ENCODE results near the gene NRG3.

NRG3 gene

DNA sequence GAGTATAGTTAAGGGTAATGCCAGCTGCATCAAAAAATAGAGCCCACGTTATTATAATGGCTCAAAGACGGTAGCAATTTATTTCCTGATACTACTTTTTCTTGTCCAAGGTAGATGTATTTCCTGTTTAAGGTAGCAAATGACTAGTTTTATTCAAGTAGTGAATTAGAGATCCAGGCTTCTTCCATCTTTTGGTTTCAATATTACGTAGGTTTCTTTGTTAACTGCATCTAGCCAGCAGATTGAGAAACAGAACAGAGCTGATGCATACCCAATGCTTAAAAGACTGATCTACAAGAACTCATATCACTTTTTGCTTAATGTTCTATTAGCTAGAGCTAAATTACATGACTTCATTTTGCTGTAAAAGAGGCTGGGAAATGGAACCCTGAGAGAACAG, 992.1 kb downstream of the NRG3 start:
- no peak for DNase-seq

DNA sequence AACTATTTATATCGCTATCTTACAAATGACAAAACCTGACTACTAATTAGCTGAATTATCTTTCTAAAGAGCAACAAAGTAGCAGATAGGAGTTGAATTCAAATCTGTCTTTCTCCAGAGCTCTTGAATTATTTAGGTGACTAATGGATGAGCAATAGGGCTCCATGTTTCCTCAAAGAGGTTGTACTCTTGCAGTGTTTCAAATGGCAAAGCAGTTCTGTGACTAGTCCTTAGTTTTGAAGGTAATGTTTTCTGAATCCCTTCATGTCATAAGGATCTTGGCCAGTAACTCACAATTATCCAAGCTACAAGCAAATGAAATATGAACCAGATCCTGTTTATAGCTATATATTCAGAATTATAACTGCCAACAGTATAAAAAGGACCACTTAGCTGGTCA, 999.7 kb downstream of the NRG3 start:
- no peak for DNase-seq

- no peak for DNase-seq
These were observed 1005.8 kb downstream of the NRG3 start for GRCh38 chr10:82880776-82881290.

DNA sequence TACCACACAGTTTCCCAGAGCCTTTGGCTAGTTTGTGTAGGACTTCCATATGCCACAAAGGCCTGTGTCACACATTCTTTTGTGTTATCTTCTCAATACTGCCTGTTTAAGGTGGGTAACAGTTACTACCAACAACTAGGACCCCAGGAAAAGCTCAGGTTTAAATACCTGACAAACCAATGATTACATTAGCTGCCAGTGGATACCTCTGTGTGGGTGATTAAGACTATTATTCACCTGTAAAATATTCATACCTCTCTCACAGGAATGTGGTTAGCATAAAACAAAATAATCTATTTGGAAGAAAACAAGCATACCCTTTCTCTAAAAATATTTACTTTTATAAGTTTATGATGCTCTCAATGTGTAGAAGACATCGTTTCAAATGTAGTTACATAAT, 1007.7 kb downstream of the NRG3 start:
- no peak for DNase-seq

GRCh38 chr10:82883603-82884002, 1008.6 kb downstream of the NRG3 start:
- no peak for DNase-seq

DNA sequence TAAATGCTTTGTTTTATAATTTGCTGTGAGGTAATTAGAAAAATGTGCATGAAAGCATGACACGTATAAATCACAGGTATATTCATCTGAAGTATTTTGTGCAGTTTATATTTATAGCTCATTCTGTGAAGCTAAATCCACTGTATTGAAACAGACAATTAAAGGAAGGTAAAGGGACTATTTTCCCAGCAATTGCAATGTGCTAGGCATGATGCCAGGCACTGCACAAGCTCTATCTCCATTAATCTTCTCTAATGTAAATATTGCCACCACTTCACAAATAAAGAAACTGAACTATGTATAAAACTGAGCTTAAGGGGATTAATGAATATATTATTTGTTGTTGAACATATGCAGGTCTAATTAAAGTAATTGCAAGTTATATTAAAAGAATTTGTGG, 1012.5 kb downstream of the NRG3 start:
- DNase-seq, result no peak

DNA sequence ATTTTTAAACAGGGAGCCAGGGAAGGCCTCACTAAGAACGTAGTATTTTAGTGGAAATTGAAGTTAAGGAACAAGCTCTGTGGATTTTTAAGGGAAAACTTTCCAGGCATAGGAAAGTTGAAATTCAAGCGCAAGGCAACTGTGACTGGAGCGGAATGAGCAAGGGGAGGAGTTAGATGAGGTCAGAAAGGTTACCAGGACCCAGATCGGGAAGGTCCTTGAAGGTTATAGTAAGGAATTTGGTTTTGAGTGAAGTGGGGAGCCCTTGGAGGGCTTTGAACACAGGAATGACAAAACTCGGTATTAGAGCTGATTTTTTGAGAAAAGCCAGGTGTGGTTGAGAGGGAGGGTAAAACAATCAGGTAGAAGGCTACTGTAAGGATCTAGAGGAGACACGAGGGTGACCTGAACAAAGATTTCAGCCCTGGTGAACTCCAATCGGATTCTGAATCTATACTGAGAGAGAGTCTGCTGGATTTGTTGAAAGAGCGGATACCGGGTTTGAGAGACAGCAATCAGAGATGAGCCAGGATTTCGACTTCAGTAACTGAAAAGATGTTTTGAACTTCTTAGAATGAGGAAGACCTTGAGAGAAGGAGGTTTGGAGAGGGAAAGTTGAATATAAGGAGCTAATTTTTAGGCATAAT, 1013.9 kb downstream of the NRG3 start:
- DNase-seq, result no peak

DNA sequence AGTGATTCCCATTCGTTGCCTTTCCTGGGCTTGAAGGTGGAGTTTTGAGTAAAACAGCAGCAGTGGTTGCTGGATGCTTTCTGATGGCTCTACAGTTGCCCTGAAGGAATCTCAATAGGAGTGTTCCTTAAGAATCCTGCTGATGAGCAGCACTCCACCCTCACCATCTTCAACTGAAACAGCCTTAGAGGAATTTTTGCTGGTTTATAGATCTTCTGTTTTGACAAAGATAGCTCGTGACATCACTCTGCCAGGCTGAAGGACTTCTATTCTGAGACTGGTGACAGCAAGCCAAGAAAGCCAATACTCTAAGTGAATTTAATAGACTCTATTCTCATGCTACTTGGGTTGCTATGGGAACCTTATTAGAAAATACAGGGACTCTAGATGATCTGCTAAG, 1014.7 kb downstream of the NRG3 start:
- no peak for DNase-seq

- no peak for DNase-seq
These were observed 1015.6 kb downstream of the NRG3 start for GRCh38 chr10:82890573-82890972.

DNA sequence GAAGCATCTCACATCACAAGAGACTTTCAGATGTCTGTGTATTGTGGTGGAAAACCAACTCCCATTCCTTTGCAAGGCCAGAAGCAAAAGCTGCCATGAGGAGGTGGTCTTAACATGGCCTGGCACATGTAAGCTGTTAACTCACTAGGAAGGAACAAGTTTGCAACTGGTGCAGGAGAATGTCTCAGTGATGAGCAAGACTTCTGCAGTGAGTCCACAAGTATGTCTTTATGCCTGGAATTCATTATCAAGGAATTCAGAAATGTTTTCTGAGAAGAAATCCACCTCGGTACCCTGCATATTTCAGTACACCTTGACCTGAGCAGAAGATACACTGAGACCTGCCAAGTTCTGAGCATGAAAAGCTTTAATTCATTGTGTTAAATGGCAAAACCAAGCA, 1033.1 kb downstream of the NRG3 start:
- no peak for DNase-seq

DNA sequence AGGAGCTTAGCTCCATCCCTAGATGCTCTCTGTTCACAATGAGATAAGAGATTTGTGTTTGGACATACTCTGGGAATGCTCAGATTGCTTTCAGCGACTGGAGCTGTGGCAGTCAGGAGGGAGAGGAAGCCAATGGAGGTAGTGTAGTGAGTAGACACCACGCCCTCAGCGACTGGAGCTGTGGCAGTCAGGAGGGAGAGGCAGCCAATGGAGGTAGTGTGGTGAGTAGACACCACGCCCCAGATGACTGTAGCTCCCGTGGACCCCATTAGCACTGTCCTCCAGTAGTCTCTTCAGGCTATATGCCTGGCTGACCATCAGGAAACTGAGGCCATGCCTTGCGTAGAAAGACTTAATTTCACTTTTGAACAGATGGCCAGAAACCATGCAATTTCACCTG, 1033.8 kb downstream of the NRG3 start:
- DNase-seq, result no peak

GRCh38 chr10:82910301-82910700, 1035.3 kb downstream of the NRG3 start:
- DNase-seq, result no peak

GRCh38 chr10:82914655-82915136, 1039.7 kb downstream of the NRG3 start:
- DNase-seq, result no peak

DNA sequence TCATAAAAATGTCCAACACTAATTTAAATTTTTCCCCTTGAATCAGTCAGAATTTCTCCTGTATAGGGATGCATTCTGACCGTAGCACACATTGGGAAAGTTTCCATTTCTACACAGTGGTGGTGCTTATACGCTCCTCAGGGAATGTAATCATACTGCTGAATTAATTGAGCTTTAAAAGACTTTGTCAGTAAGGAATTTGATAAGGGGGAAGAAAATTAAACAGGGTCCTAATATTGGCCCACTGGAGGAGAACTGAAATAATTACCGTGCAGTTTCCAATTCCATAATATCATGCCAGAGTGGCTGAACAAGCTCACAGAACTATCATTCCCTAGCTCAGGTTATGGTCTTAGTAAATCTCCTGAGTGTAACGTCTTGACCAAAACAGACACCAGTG, 1041.9 kb downstream of the NRG3 start:
- no peak for DNase-seq

GRCh38 chr10:82918022-82918421, 1043.0 kb downstream of the NRG3 start:
- no peak for DNase-seq

GRCh38 chr10:82922046-82922445, 1047.1 kb downstream of the NRG3 start:
- no peak for DNase-seq

GRCh38 chr10:82922755-82923154, 1047.8 kb downstream of the NRG3 start:
- no peak for DNase-seq

GRCh38 chr10:82924711-82925110, 1049.7 kb downstream of the NRG3 start:
- DNase-seq, result no peak

GRCh38 chr10:82925547-82925946, 1050.6 kb downstream of the NRG3 start:
- no peak for DNase-seq

DNA sequence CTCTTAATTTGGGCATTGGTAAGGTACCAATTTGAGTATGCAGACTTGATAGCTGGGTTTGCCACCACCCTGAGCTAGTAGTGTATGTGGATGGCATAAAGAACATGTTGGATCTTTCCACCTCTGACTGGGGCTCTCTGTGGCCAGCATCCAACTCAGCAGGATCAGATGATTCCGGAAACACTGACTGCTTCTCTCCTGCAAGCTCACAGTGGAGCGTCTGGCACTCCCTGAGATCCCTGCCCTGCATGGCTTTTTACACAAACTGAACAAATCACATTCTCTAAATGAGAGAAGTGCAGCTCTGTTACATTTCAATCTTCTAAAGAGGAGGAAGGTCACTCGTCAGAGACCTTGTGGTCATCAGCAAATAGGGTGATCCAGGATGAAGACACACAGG, 1057.5 kb downstream of the NRG3 start:
- no peak for DNase-seq

DNA sequence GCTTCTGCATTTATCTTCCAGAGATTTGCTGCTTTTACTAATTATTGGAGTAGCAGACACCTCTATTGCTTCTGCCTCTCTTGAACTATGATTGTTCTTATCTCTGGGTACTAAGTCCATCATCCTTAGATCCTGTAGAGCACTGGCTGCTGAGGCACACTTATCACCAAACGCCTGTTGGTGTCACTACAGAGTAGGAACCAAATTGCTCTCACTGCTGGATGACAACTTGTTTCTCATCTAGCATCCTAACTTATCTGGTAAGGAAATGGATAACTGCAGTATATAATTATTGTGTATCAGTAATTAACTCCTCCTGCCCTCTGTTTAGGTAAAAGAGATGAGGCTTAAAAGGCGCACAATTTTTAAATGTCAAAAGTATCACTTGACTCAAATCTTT, 1059.4 kb downstream of the NRG3 start:
- DNase-seq, result no peak

- no peak for DNase-seq
These were observed 1060.0 kb downstream of the NRG3 start for GRCh38 chr10:82934947-82935346.

- DNase-seq, result no peak
These were observed 1063.3 kb downstream of the NRG3 start for GRCh38 chr10:82938331-82938730.

DNA sequence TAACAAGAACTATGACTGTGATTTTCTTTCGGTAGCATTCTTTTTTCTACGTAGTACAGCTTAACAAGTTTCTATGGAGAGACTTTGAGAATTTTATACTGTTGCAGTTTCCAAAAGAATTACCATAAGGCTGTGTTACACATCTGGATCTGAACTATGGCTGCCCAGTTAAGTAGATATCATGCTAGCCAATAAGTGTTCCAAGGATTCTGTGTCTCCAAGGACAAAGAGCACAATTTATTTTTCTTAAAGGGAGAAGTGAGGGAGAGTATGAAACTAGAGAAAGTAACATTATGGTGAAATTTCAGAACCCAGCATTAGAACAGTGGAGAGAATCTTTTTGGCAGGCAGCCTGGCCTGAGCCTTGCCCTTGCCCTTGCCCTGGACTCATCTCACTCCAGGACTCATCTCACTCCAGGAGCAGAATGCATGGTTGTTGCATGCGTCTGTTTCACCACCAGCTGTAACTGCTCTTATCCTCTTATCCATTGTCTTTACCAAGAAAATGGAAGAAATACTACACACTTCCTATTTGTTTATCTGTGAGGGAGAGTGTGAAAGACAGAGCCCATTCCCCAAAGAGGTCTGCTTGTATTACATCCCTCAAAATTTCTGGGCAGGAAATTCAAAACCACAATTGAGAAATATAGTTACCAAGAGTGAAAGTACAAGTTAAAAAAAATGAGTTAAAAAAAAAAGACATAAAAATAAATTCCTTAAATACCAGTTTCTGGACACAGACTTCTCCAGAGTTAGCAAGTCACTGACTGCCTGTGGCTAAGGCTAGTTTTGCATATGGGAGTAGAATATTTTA, 1067.5 kb downstream of the NRG3 start:
- DNase-seq, result no peak
